Suprapubic skin (tissue), 3 donors: ENCODE measurements around the gene SCN5A.

Experiments used
- CTCF ChIP-seq, 2 donors: fragments of 200-600 bp in 1 of 2; fragments of 450-650 bp in 1 of 2; sonication (generic) in 1 of 2; IDR thresholded peaks; one replicate each; pipeline ENCODE4 v1.5.1; 2016 to 2019; ENCODE audit warnings: antibody characterized with exemption in 2 of 2, mild to moderate bottlenecking in 1 of 2, moderate library complexity in 1 of 2
- POLR2A ChIP-seq, 2 donors: fragments of 450-650 bp; IDR thresholded peaks; one replicate each; pipeline ENCODE4 v1.6.1; 2017; ENCODE audit warnings: antibody characterized with exemption in 2 of 2, mild to moderate bottlenecking in 2 of 2, moderate library complexity in 2 of 2

- TF ChIP-seq CTCF (IDR thresholded peaks at IDR 0.05) (no peak), POLR2A (IDR thresholded peaks at IDR 0.05) (no peak)
Observed at GRCh38 chr3:38515367-38515766, 134.1 kb downstream of the SCN5A start.
